Measurements from ENCODE around the gene HNRNPUL2. TPM values are rescaled to one million over a fixed set of nuclear protein-coding genes. Genes with fewer than 3 reads are reported as not detected.
A peak's percentile ranks its signal among the peaks of the same experiment; 100 is the strongest.
"Not testable (repeated sequence)": the region's sequence is repeated elsewhere in the genome, so short reads cannot be mapped to it uniquely, and the experiment has no call there.

The HNRNPUL2 gene
- total RNA-seq, 1 experiment from 2014 or later = 4.7 TPM

GRCh38 chr11:62703921-62704320 is 23.3 kb downstream of the HNRNPUL2 start:
- DNase-seq (ENCODE audit: low spot score) = not testable (repeated sequence)

GRCh38 chr11:62702246-62702645 is 25.0 kb downstream of the HNRNPUL2 start:
- DNase-seq (ENCODE audit: low spot score) = no peak

GRCh38 chr11:62694455-62695167 is 32.6 kb downstream of the HNRNPUL2 start:
- peak; percentile 70 for DNase-seq (ENCODE audit: low spot score)

GRCh38 chr11:62693624-62694023 is 33.6 kb downstream of the HNRNPUL2 start:
- not testable (repeated sequence) for DNase-seq (ENCODE audit: low spot score)

- no peak for DNase-seq (ENCODE audit: low spot score)
Observed at GRCh38 chr11:62689421-62690183, 37.7 kb downstream of the HNRNPUL2 start, which contains the start of gene LRRN4CL. LRRN4CL (minus strand) TSS chr11:62689530; CDS start chr11:62688508, 1,022 bp downstream.

- DNase-seq (ENCODE audit: low spot score) = no peak
Observed at GRCh38 chr11:62688491-62688890, 38.8 kb downstream of the HNRNPUL2 start.

- DNase-seq (ENCODE audit: low spot score) = no peak
Observed at GRCh38 chr11:62687508-62688396, 39.5 kb downstream of the HNRNPUL2 start.

GRCh38 chr11:62682518-62682917 is 44.7 kb downstream of the HNRNPUL2 start:
- DNase-seq (ENCODE audit: low spot score) = no peak

GRCh38 chr11:62680825-62681240 is 46.4 kb downstream of the HNRNPUL2 start:
- DNase-seq (ENCODE audit: low spot score) = peak; percentile 62

- DNase-seq (ENCODE audit: low spot score) = peak; percentile 82
Observed at GRCh38 chr11:62678770-62679696, 48.2 kb downstream of the HNRNPUL2 start, which contains the start of gene UBXN1. UBXN1 (minus strand) TSS chr11:62679073; CDS start chr11:62678923, 150 bp downstream.

GRCh38 chr11:62678433-62678769 is 48.9 kb downstream of the HNRNPUL2 start:
- no peak for DNase-seq (ENCODE audit: low spot score)

- DNase-seq (ENCODE audit: low spot score) = no peak
Observed at GRCh38 chr11:62677714-62678113, 49.5 kb downstream of the HNRNPUL2 start.

- no peak for DNase-seq (ENCODE audit: low spot score)
Observed at GRCh38 chr11:62677156-62677555, 50.1 kb downstream of the HNRNPUL2 start.

- DNase-seq (ENCODE audit: low spot score) = no peak
Observed at GRCh38 chr11:62676698-62677097, 50.6 kb downstream of the HNRNPUL2 start.

GRCh38 chr11:62675415-62675814 is 51.8 kb downstream of the HNRNPUL2 start:
- not testable (repeated sequence) for DNase-seq (ENCODE audit: low spot score)

GRCh38 chr11:62673196-62673525 is 54.1 kb downstream of the HNRNPUL2 start:
- DNase-seq (ENCODE audit: low spot score) = no peak

- DNase-seq (ENCODE audit: low spot score) = peak; percentile 89
Observed at GRCh38 chr11:62671608-62672389, 55.5 kb downstream of the HNRNPUL2 start, which contains the start of the genes LBHD1 and UQCC3. LBHD1 (minus strand) TSS chr11:62672267; CDS start chr11:62670031, 2,236 bp downstream. UQCC3 (plus strand) TSS chr11:62671673; CDS start chr11:62671746, 73 bp downstream.

- no peak for DNase-seq (ENCODE audit: low spot score)
Observed at GRCh38 chr11:62671236-62671607, 56.0 kb downstream of the HNRNPUL2 start.

GRCh38 chr11:62669420-62670161 is 57.7 kb downstream of the HNRNPUL2 start:
- no peak for DNase-seq (ENCODE audit: low spot score)
